GM19238 (cell line): ENCODE results near the gene STIM1.
"Not testable (repeated sequence)": the region's sequence is repeated elsewhere in the genome, so short reads cannot be mapped to it uniquely, and the experiment has no call there.

Experiments used
- DNase-seq: peaks from one replicate; pipeline ENCODE4 v3.0.0; 2011; ENCODE audit warnings: low spot score; ENCODE audit not compliant: insufficient read length

STIM1 gene

GRCh38 chr11:4094348-4095291 lies 239.2 kb downstream of the STIM1 start, which contains the start of gene RRM1:
TSS of gene RRM1 (plus strand) at chr11:4094799. CDS start at chr11:4095013, 214 bp downstream.
- DNase-seq: peak; percentile 72

GRCh38 chr11:4095509-4096230 lies 240.2 kb downstream of the STIM1 start:
- no peak for DNase-seq

GRCh38 chr11:4098026-4098621 lies 242.7 kb downstream of the STIM1 start:
- no peak for DNase-seq

GRCh38 chr11:4102711-4103110 lies 247.2 kb downstream of the STIM1 start:
- DNase-seq: no peak

GRCh38 chr11:4103269-4103668 lies 247.8 kb downstream of the STIM1 start:
- DNase-seq: no peak

GRCh38 chr11:4105916-4106315 lies 250.5 kb downstream of the STIM1 start:
- DNase-seq: no peak

GRCh38 chr11:4111834-4112233 lies 256.4 kb downstream of the STIM1 start:
- DNase-seq: no peak

GRCh38 chr11:4115128-4115527 lies 259.7 kb downstream of the STIM1 start:
- no peak for DNase-seq

- no peak for DNase-seq
Observed at GRCh38 chr11:4118107-4118506, 262.6 kb downstream of the STIM1 start.

- no peak for DNase-seq
Observed at GRCh38 chr11:4123218-4123617, 267.8 kb downstream of the STIM1 start.

- DNase-seq: no peak
Observed at GRCh38 chr11:4125141-4125540, 269.7 kb downstream of the STIM1 start.

GRCh38 chr11:4127357-4127756 lies 271.9 kb downstream of the STIM1 start:
- DNase-seq: no peak

GRCh38 chr11:4130219-4130618 lies 274.8 kb downstream of the STIM1 start:
- DNase-seq: not testable (repeated sequence)

GRCh38 chr11:4134806-4135205 lies 279.3 kb downstream of the STIM1 start:
- DNase-seq: no peak

- DNase-seq: no peak
Observed at GRCh38 chr11:4138497-4138896, 283.0 kb downstream of the STIM1 start.

GRCh38 chr11:4140067-4140636 lies 284.7 kb downstream of the STIM1 start:
- no peak for DNase-seq
